Cortex of kidney (tissue), 1 donor: ENCODE data around the gene CD151.

Source experiments
- DNase-seq: peaks from one replicate; lab custom pipeline; 2025; lab: John Stamatoyannopoulos, UW

The CD151 gene

GRCh38 chr11:829176-829846, 3.4 kb upstream of the CD151 start:
- DNase-seq, result no peak

- no peak for DNase-seq
Measured at GRCh38 chr11:829847-830294, 2.9 kb upstream of the CD151 start.

GRCh38 chr11:830295-831117, 2.2 kb upstream of the CD151 start:
- no peak for DNase-seq

- DNase-seq, result no peak
Measured at GRCh38 chr11:831118-831864, 1.5 kb upstream of the CD151 start.

GRCh38 chr11:831961-832528, 707 bp upstream of the CD151 start:
- DNase-seq, result no peak

GRCh38 chr11:833114-833791, 501 bp downstream of the CD151 start:
- no peak for DNase-seq

- DNase-seq, result no peak
Measured at GRCh38 chr11:833849-834311, 1.1 kb downstream of the CD151 start.

- no peak for DNase-seq
Measured at GRCh38 chr11:834371-835316, 1.9 kb downstream of the CD151 start.

GRCh38 chr11:836274-836673, 3.5 kb downstream of the CD151 start:
- no peak for DNase-seq

GRCh38 chr11:836700-837099, 3.9 kb downstream of the CD151 start:
- no peak for DNase-seq

- DNase-seq, result no peak
Measured at GRCh38 chr11:837189-837989, 4.6 kb downstream of the CD151 start.

- DNase-seq, result no peak
Measured at GRCh38 chr11:837990-838307, 5.2 kb downstream of the CD151 start.

- no peak for DNase-seq
Measured at GRCh38 chr11:838441-839279, 5.9 kb downstream of the CD151 start.

- DNase-seq, result no peak
Measured at GRCh38 chr11:839280-839623, 6.5 kb downstream of the CD151 start.

GRCh38 chr11:839875-840617, 7.3 kb downstream of the CD151 start:
- DNase-seq, result no peak

GRCh38 chr11:841981-842369, 9.2 kb downstream of the CD151 start:
- no peak for DNase-seq

- DNase-seq, result no peak
Measured at GRCh38 chr11:842370-843002, 9.7 kb downstream of the CD151 start, which contains the start of the genes POLR2L and TSPAN4. Gene POLR2L (minus strand): TSS chr11:842529. CDS start chr11:842508, 21 bp downstream. Gene TSPAN4 (plus strand): TSS chr11:842852. CDS start chr11:850305, 7,453 bp downstream.
